Measurements from ENCODE around the gene CSPG5.

CSPG5 gene, protein sequence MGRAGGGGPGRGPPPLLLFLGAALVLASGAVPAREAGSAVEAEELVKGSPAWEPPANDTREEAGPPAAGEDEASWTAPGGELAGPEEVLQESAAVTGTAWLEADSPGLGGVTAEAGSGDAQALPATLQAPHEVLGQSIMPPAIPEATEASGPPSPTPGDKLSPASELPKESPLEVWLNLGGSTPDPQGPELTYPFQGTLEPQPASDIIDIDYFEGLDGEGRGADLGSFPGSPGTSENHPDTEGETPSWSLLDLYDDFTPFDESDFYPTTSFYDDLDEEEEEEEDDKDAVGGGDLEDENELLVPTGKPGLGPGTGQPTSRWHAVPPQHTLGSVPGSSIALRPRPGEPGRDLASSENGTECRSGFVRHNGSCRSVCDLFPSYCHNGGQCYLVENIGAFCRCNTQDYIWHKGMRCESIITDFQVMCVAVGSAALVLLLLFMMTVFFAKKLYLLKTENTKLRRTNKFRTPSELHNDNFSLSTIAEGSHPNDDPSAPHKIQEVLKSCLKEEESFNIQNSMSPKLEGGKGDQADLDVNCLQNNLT

DNA sequence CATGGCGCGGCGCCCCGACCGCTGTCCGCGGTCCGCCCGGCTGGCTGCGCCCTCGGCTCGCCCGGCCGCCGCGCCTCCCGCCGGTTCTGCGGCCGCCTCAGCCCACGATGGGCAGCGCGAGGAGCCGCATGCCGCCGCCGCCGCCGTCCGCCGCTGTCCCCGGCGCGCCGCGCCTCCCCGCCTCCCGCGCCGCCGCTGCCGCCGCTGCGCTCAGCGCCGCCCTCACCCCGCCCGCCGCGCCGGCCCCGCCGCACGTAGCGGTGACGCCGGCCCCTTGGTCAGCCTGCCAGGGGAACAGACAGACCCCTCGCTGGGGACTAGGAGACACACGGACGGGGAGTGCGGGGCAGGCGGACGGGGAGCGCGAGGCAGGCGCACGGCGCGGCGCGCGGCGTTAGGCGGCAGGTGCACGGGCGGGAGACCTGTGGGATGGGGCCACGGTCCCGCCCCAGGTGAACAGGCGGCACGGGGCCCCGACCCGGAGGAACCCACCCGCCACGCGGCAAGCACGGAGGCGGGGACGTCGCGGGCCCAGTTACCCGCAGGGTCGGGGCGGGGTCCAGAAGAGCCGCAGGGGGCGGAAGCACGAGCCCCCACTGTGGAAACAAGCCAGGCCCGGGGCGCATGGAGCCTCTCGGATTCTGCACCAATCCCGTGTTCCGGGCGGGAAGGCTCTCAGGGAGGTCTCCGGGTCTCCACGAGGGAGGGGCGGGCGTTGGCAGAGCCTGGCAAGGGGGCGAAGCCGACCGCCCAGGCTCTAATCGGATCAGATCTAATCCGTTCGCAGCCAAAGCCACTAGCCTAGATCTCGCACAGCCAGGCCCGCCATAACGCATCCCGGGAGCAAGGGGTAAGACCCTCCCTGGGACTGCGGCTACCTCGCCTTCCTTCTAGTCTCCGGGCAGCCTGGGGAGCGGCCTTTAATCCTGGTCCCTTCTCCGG lies at the start of gene CSPG5:
TSS of gene CSPG5 (minus strand) at position 175 of the 942 bp plus-strand sequence. CDS start at position 3, 172 bp downstream.
- Histone ChIP-seq H3K4me3 (peak within 1 kb of the TSS; percentile 37 to 68 (median 51)), H3K27ac (no peak within 1 kb of the TSS)

DNA sequence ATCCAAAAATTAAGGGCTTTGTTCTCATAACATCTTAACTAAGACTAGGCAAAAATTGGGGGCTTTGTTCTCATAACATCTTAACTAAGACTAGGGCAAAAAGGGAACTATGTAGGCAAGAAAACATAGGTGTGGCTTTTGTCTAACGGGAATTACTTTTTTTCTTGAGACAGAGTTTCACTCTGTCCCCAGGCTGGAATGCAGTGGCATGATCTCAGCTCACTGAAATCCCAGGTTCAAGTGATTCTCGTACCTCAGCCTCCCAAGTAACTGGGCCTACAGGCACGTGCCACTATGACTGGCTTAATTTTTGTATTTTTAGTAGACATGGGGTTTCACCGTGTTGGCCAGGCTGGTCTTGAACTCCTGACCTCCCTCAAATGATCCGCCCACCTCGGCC lies 49.8 kb upstream of the CSPG5 start:
- no peak overlapping the region for H3K4me3 ChIP-seq
- no peak overlapping the region for H3K27ac ChIP-seq

DNA sequence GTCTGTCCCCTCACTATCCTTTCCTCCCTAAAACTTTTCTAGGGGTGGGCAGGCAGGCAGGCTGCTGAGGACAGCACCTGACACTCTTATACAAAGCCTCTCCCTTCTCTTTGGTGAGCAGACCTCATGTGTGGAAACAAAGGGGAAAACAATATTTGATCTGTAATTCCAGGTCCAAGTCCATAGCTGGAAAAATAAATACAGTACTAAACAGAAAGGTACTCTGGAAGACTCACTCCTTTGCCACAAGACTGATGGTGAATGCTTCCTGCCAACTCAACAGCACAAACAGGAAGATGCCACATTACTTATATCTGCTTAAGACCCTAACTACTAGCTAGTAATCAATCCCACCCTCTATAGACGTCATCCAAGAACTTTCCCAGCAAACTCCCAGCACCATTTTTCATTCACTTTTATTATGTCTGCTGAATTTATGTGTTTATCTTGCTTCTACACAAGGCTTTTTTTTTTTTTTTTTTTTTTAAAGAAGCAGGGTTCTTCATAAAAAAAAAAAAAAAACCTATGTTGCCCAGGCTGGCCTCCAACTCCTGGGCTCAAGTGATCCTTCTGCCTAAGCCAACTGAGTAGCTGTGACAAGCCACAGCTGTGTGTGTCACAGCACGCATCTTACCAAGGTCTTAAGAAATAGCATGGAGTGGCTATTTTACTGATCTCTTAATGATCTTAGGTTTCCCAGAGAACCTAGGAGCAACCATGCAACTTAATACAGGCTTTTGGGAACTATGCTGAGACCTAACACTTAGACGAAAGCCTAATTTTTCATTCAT lies 44.2 kb upstream of the CSPG5 start:
- H3K4me3 ChIP-seq = no peak overlapping the region
- no peak overlapping the region for H3K27ac ChIP-seq

DNA sequence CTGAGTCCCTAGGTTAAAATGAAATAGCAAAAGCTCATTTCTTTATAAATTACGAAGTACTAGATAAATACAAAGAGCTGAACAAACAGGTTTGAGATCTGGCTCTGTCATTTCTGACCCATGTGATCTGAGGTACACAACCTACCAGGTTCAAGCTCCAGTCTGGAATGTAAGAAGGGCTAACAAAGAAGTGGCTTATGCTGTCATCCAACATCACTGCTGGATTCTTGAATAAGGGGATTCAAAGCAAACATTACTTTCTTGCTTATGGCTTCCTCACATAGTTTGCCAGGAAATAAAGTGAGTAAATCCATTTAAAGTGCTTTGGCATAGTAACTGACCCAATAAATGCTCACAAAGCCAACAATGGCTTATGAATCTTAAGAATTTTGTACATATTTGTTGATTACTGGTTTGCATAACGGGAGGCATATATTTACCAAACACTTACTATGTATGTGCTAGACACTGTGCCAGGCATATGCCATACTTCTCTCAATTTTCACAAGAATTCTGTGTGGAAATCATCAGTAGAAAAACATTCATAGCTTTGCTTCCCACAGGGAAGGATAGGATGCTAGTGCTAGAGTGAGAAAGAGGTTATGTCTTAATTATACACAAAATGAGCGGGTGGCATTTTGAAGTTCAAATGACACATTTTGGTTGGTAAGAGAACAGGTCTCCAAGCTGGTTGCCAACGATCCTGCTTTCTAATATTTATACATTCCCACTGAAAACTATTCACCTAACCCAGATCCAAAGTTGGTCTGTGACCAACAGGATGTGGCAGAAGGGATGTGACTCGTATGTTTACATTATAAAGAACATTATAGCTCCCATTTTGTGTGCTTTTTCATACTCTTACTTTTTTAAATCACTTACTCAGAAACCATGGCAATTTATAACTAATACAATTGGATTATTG lies 38.7 kb upstream of the CSPG5 start:
- Histone ChIP-seq H3K27ac (no peak overlapping the region), H3K4me3 (no peak overlapping the region)

DNA sequence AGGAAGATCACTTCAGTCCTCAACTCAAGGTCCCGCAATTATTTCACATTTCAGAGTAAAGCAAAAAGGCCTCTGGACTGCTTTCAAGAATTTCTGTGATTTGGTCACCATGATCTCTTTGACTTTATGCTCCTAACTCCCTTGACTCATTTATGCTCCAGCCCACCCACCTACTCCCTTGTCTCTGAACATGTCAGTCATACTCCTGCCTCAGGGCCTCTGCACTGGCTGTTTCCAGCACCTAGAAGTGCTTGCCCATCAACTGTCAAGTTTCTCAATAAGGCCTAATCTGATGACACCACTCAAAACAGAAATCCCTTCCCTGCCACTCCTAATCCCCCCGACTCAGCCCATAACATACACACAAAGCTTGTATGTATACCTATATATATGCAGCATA lies 36.1 kb upstream of the CSPG5 start:
- Histone ChIP-seq H3K27ac (no peak overlapping the region), H3K4me3 (no peak overlapping the region)

DNA sequence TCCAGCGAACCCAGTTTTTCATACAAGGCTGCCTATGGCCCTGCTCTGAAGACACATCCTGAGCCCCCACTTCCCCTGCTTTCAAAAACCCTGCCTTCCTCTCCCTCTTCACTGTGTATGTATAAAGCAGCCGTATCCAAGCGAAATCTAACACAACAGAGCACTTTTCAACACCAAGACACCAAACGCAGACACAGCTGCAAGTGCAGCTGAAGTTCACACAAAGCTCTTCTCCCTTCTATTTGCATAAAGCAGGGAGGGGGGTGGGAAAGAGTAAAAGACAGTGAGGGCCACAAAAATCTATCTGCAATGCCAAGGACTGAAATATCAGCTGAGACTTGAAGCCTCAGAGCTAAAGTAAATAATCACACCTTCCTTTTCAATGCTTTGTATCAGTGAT lies 35.1 kb upstream of the CSPG5 start:
- Histone ChIP-seq H3K27ac (no peak overlapping the region), H3K4me3 (no peak overlapping the region)

DNA sequence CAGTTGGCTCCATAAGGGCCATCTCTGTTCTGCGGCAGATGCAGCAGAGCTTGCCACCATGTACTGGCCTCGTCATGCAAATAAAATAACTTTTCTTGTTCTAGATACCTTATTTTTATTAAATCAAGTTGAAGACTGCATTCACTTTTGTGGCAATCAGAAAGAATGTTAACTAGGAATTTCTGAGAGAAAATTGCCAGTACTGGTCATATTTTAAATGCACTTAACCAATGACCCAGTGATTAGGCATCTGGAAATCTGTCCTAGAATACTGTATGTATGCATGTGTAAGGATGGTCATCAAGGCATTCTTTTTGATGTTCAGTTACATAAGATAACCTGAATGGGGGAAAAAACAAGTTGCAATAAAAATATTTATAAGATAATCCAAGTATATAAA lies 34.2 kb upstream of the CSPG5 start:
- Histone ChIP-seq H3K4me3 (no peak overlapping the region), H3K27ac (no peak overlapping the region)

DNA sequence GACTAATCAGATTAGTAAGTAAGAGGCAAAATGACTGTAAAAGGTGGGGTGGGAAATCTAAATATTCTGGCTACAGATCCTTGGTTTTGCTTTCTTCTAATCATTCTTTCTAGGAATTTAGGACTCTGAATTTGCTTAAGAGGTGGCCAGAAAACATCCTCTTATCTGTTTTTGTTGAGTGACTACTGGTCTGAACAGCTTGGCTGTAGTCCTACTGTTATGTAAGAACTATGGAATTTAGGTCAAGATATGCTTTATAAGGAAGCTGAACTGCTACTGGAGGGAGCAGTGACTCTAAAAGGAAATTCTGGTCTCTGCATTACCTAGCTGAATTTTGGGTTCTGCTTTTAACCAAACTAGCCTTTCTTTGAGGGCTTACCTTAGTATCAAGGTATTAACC lies 33.5 kb upstream of the CSPG5 start:
- Histone ChIP-seq H3K27ac (peak overlapping the region in 1 of 21 experiments; percentile 4), H3K4me3 (no peak overlapping the region)

DNA sequence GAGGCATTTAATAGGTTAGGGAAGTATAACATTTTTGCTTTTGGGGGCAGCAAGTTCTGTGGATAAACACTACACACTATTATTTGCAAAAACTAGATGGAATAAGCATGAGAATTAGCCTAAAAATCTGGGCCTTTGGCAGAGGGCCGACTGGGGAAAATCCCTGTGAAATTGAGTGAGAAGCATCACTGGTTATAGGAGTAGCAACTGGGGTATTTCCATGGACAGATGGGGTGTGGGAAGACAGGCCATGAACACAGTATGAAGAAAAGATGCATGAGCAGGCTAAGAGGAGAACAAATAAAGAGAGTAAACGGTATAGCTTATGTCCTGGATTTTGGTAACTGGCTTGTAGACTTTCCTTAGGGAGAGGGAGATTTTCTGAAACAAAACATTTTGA lies 32.9 kb upstream of the CSPG5 start:
- Histone ChIP-seq H3K4me3 (no peak overlapping the region), H3K27ac (no peak overlapping the region)

DNA sequence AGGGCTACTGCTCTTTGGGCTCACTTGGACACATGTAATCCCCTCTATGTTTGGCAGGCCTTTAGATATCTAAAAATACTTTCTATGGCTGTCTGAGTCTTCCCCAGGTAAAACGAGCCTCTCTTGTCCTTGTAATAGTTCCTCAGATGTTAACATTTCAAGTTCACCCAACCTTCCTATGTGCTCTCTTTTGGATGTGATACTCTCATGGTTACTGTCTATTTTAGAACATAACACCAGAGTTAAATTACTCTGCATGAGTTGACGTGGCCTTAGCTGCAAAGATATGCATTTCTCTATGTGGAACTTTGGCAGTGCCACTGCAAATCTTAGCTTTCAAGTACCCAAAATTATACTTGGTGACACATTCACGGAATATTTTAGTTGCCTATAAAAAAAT lies 31.9 kb upstream of the CSPG5 start:
- no peak overlapping the region for H3K4me3 ChIP-seq
- H3K27ac ChIP-seq = no peak overlapping the region

DNA sequence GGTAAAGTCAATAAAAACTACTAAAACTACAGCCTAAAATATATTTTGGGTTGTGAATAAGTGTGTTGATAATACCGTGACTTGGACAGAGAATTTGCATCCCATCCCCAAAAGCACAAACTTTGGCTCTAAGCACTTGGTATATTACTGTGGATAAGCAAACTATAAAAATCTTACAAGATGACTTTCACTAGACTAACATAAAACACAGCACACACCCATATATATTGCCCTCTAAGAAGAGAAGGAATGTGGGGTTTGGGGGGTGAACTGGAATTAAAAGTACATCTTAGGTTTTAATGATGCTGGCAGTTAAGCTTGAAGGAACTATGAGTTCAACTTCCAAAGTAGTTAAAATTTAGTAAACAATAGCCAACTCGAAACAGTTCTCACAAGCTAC lies 28.7 kb upstream of the CSPG5 start:
- no peak overlapping the region for H3K4me3 ChIP-seq
- H3K27ac ChIP-seq = no peak overlapping the region

DNA sequence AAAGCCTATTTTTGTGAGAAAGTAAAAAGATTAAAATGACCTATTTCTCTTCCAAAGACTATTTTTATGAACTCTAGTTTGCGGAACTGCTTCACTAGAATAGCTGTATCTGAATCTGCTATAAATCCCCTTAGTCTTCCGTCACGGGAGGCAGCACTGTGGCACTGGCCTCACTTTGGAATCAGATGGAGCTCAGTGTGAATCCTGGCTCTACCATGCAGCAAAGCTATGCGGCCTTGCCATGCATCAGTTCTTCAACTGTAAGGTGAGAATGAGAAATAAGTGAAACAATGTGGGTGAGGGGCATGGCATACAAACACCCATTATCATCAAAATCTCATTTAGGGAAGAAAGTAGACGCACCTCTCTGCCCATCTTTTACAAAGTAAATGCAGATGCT lies 27.5 kb upstream of the CSPG5 start:
- Histone ChIP-seq H3K4me3 (no peak overlapping the region), H3K27ac (no peak overlapping the region)

DNA sequence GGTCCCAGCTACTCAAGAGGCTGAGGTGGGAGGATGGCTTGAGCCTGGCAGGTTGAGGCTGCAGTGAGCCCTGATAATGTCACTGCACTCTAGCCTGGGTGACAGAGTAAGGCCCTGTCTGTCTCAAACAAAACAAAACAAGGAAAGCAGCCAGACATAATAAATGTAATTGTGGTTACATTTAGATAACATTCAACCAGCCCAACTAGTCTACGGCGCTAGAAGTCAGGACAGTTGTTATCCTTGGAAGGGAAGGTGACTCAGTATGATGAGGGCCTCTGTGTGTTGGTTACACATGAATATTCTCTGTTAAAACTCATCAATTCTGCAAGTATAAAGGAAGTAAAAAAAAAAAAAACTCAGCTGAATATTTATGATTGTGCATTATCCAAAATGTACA lies 27.0 kb upstream of the CSPG5 start:
- Histone ChIP-seq H3K4me3 (no peak overlapping the region), H3K27ac (no peak overlapping the region)

DNA sequence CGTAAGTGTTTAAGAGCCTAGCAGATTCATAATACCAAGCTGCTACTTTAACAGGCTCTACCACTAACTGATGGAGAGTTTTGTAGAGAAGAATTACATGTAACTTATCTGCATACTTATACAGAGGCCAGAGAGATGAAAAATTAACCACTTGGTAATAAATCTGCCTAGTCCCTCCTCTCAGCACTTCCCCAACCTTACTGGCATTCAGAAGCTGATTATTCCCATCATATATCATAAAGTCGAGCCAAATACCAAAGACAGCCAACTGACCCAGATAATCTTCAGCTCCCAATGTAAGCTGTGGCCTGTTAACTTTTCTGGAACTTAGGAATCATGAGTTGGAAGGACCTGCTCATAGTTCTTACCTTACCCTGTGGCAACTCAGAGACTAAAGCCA lies 25.5 kb upstream of the CSPG5 start:
- Histone ChIP-seq H3K27ac (no peak overlapping the region), H3K4me3 (no peak overlapping the region)

DNA sequence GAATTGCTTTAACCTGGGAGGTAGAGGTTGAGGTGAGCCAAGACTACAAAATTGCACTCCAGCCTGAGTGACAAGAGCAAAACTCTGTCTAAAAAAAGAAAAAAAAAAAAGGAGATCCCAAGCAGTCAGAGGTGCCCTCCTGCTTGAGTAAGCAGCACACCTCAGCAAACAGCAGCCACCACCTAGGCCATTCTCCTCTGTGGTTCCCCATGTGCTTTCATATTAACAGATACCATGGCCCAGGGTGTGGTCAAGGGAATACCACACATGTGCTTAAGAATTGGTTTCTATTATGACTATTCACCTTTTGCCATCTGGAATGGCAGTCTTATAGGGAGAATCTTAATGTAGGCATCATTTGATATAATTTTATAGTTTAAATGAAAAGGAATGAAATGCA lies 24.7 kb upstream of the CSPG5 start:
- Histone ChIP-seq H3K4me3 (no peak overlapping the region), H3K27ac (no peak overlapping the region)

DNA sequence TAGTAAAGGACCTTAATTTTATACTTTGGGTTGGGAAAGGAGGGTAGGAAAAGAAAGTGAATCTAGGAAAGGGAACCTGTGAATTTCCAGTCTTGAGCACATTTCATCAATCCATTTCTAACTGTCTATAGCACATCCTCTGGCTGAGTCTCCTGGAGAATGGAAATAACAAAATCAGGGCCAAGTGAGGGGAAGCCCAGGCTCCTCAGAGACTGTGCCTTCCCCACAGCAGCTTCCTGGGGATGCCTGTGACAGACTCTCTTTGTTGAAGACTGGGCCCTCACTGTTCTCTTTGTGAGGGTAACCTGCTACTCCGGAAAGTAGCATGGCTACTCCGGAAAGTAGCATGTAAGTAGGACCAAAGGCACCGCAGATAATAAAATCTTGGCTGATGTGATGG lies 22.6 kb upstream of the CSPG5 start:
- Histone ChIP-seq H3K4me3 (no peak overlapping the region), H3K27ac (no peak overlapping the region)

DNA sequence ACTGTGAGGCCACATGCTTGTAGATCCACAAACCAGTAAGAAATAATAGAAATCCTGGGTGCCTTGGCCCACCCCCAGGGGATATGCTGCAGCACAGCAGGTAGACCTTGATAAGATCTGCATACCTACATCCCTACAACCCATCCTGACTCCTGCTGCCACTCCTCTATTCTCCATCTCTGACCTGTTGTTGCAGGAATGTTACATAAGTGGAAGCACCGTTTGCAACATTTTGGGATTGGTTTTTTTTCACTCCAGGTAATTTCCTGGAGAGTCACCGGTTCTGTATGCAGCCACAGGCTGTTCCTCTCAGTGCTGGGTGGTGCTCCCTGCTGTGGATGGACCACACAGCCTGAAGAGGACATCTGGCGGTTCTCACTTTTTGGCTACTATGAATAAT lies 16.1 kb upstream of the CSPG5 start:
- Histone ChIP-seq H3K4me3 (no peak overlapping the region), H3K27ac (no peak overlapping the region)

DNA sequence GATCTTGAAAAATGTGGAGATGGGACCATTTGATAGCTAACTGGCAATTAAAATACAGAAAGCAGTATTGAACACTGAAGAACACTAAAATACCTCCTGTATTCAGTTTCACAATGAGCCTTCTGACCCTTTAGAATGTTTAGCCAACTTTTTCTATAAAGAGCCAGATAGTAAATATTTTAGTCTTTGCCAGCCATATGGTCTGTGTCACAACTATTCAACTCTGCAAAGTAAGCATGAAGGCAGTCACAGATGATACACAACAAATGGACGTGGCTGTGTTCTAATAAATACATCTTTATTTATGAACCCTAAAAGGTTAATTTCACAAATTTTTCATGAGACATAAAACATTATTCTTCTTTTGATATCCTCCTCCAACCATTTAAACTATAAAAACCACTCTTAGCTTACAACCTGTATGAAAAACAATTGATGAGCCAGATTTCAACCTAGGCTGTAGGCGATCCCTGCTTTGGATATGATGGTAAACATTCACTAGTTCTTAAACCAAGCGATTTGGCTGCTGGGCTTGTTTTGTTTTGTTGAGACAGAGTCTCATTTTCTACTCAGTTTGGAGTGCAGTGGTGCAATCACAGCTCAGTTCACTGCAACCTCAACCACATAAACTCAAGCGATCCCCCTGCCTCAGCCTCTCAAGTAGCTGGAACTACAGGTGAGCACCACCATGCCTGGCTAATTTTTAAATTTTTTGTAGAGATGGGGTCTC lies 13.6 kb upstream of the CSPG5 start:
- H3K4me3 ChIP-seq = no peak overlapping the region
- H3K27ac ChIP-seq = no peak overlapping the region

Measured in skin epidermis (tissue), 12 donors.